ENCODE results near the gene PRAME. TPM values are rescaled to one million over a fixed set of nuclear protein-coding genes. Genes with fewer than 3 reads are reported as not detected.
"Not testable (repeated sequence)": the region's sequence is repeated elsewhere in the genome, so short reads cannot be mapped to it uniquely, and the experiment has no call there.

PRAME gene
- total RNA-seq, 2 donors from 2014 or later: not detected

DNA sequence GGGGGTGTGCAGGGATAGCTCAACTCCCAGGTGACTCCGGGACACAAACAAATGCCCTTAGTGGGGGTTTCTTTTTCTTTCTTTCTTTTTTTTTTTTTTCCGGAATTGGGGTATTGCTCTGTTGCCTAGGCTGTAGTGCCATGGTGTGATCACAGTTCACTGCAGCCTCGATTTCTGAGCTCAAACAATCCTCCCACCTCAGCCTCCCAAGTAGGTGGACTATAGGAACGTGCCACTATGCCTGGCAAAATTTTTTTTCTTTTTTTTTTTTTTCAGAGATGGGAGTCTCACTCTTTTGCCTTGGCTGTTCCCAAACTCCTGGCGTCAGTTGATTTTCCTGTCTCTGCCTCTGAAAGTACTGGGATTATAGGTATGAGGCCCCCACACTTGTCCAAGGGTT lies 25.2 kb downstream of the PRAME start:
- no peaks in the 10 kb centered on the region for H3K9me3 ChIP-seq
- TF ChIP-seq CTCF (IDR thresholded peaks at IDR 0.05): no peak
- H3K4me1 ChIP-seq (ENCODE audit: control insufficient read depth in 1 of 2, low read depth in 2 of 2): no peaks in the 10 kb centered on the region
- DNase-seq (ENCODE audit: low spot score) (no peak), ATAC-seq (ENCODE audit: insufficient number of reproducible peaks, low FRiP score, low read depth) (no peak)
- no peak overlapping the region for H3K27ac ChIP-seq
- H3K36me3 ChIP-seq: no peaks in the 10 kb centered on the region
- no peak overlapping the region for H3K4me3 ChIP-seq
- H3K27me3 ChIP-seq (replicated peaks; ENCODE audit: insufficient read depth): no peaks in the 10 kb centered on the region

DNA sequence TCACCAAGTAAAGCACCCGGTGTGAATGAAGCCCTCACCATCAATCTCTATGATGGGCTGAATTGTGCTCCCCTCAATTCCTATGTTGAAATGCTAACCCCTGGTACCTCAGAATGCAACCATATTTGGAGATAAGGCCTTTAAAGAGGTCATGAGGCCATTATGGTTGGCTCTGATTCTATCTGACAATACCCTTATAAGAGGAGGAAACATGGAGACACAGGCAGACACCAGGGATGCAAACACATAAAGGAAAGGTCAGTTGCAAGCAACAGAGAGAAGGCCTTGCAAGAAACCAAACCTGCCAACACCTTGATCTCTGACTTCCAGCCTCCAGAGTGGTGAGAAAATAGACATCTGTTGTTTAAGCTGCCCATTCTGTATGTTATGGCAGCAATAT lies 25.6 kb downstream of the PRAME start:
- Histone ChIP-seq H3K4me1 (ENCODE audit: control insufficient read depth in 1 of 2, low read depth in 2 of 2) (no peaks in the 10 kb centered on the region), H3K27me3 (replicated peaks; ENCODE audit: insufficient read depth) (no peaks in the 10 kb centered on the region), H3K27ac (no peak overlapping the region), H3K9me3 (no peaks in the 10 kb centered on the region), H3K36me3 (no peaks in the 10 kb centered on the region), H3K4me3 (no peak overlapping the region)
- ATAC-seq (ENCODE audit: insufficient number of reproducible peaks, low FRiP score, low read depth): no peak
- no peak for TF ChIP-seq CTCF (IDR thresholded peaks at IDR 0.05)
- DNase-seq (ENCODE audit: low spot score): no peak

GRCh38 chr22:22532547-22533071 lies 26.5 kb downstream of the PRAME start:
- not testable (repeated sequence) for H3K4me3 ChIP-seq; H3K36me3 ChIP-seq; H3K27me3 ChIP-seq (replicated peaks; ENCODE audit: insufficient read depth); H3K9me3 ChIP-seq; ATAC-seq (ENCODE audit: insufficient number of reproducible peaks, low FRiP score, low read depth); H3K4me1 ChIP-seq (ENCODE audit: control insufficient read depth in 1 of 2, low read depth in 2 of 2); DNase-seq (ENCODE audit: low spot score); H3K27ac ChIP-seq

DNA sequence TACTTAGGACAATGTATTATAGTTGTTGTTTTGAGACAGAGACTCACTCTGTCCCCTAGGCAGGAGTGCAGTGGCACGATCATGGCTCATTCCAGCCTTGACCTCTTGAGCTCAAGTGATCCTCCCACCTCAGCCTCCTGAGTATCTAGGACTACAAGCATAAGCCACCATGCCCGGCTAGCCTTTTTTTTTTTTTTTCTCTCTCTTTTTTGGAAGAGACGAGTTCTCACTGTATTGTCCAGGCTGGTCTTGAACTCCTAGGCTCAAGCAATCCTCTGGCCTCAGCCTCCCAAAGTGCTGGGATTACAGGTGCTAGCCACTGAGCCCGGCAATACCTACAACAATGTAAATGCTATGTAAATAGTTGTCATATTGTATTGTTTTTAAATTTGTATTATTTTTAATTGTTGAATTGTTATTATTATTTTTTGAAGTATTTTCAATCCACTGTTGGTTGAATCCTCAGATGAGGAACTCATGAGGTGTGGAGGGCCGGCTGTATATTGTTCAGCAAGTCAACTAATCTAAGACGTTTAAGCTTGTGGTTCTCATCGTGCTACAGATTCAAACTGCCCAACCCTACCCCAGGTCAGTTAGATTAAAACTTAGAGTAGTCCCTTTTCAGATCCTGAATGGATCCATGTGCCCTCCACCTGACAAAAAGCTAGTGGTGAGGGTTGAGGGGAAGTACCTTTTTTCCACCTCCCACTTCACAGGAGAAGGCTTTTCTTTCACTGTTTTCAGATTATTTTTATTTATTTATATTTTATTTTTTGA lies 27.1 kb downstream of the PRAME start:
- Histone ChIP-seq H3K4me1 (ENCODE audit: control insufficient read depth in 1 of 2, low read depth in 2 of 2) (no peaks in the 10 kb centered on the region), H3K27ac (no peak overlapping the region)

GRCh38 chr22:22528780-22529179 lies 30.3 kb downstream of the PRAME start:
- TF ChIP-seq CTCF (IDR thresholded peaks at IDR 0.05): no peak
- H3K27ac ChIP-seq: no peak overlapping the region

More for the DNA sequence above, 27.1 kb downstream of the PRAME start:
- no peak for TF ChIP-seq CTCF (IDR thresholded peaks at IDR 0.05)
- no peak for ATAC-seq (ENCODE audit: insufficient number of reproducible peaks, low FRiP score, low read depth)
- no peak overlapping the region for H3K4me3 ChIP-seq
- H3K27me3 ChIP-seq (replicated peaks; ENCODE audit: insufficient read depth): no peaks in the 10 kb centered on the region
- no peak for DNase-seq (ENCODE audit: low spot score)
- no peaks in the 10 kb centered on the region for H3K36me3 ChIP-seq
- H3K9me3 ChIP-seq: no peaks in the 10 kb centered on the region

More at GRCh38 chr22:22528780-22529179, 30.3 kb downstream of the PRAME start:
- H3K27me3 ChIP-seq (replicated peaks; ENCODE audit: insufficient read depth): no peaks in the 10 kb centered on the region
- no peak for DNase-seq (ENCODE audit: low spot score)
- H3K4me3 ChIP-seq: no peak overlapping the region
- H3K4me1 ChIP-seq (ENCODE audit: control insufficient read depth in 1 of 2, low read depth in 2 of 2): no peaks in the 10 kb centered on the region
- ATAC-seq (ENCODE audit: insufficient number of reproducible peaks, low FRiP score, low read depth): no peak
- H3K9me3 ChIP-seq: no peaks in the 10 kb centered on the region
- no peaks in the 10 kb centered on the region for H3K36me3 ChIP-seq

Measured in thoracic aorta (tissue), 2 donors.